ENCODE measurements around the gene NPHP4. TPM values are rescaled to one million over a fixed set of nuclear protein-coding genes. Genes with fewer than 3 reads are reported as not detected.

The NPHP4 gene
- total and polyA plus RNA-seq, 2 donors (not counting 3 experiments of a cell fraction or from before 2014, with no cell fraction given), result 4.4 to 11.7 TPM

DNA sequence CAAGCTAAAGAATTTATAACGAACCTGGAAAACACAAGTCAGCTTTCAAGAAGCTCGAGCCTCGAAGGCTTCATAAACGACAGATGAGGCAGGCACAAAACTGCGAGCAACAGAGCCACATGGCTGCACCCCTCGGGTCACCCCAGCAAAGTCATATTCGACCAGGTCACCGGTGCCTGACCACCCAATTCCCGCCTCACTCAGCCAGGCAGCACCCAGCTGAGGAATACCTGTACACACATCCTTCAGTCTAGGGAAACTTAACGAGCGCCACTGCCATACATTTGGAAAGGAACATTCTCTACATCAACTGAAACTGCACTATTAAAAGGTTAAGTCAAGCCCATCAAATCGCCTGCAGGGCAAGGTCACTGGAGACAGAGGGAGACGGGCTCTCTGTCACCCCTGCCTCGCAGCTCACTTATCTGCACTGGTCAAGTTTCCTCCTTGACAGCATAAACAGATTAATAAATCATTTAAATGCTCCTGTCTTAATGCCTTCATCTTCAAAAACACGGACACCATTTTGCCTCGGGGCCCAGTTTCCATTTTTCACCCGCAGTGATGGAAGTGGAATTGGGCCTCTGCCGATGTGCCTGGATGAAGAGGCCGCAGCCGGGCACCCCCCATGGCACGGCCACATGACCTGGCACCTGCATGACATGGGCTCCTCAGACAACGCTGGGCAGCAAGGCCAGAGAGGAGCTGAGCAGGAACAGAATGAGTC is 20.6 kb downstream of the NPHP4 start:
- Histone ChIP-seq H3K27ac (ENCODE audit: insufficient read depth, low read depth, low read length) (no peak overlapping the region), H3K36me3 (ENCODE audit: control insufficient read depth in 2 of 2, extremely low read depth in 1 of 2, insufficient read depth in 2 of 2, low read length in 2 of 2) (peaks cover 0 to 2% of the 10 kb centered on the region in 2 experiments), H3K4me3 (replicated peaks in 1 of 3; ENCODE audit: insufficient read depth in 1 of 3, low read depth in 1 of 3, low read length in 3 of 3) (no peak overlapping the region), H3K4me1 (ENCODE audit: control insufficient read depth, extremely low read depth, insufficient read depth, low read length) (no peaks in the 10 kb centered on the region), H3K4me2 (ENCODE audit: insufficient read depth, low read length) (no peak overlapping the region), H3K9ac (replicated peaks; ENCODE audit: extremely low read depth, insufficient read depth, low read length) (no peak overlapping the region), H3K27me3 (ENCODE audit: control insufficient read depth in 2 of 2, insufficient read depth in 2 of 2, low read length in 2 of 2) (no peaks in the 10 kb centered on the region), H4K20me1 (replicated peaks; ENCODE audit: control insufficient read depth, extremely low read depth, insufficient read depth, low read length) (no peaks in the 10 kb centered on the region), H3K79me2 (ENCODE audit: control insufficient read depth, insufficient read depth, low read length) (no peaks in the 10 kb centered on the region), H3K9me1 (replicated peaks; ENCODE audit: control insufficient read depth, extremely low read depth, insufficient read depth, low read length) (no peaks in the 10 kb centered on the region), H2AFZ (ENCODE audit: low read depth, low read length) (no peak overlapping the region), H3K9me3 (replicated peaks; ENCODE audit: control insufficient read depth, insufficient read depth, low read length) (no peaks in the 10 kb centered on the region)
- intact Hi-C loops (cut with micrococcal nuclease), result no loop called here
- POLR2A ChIA-PET, result no interaction called here
- BruUV-seq (replicated peaks), result no TSS peak
- TF ChIP-seq MYC (IDR thresholded peaks at IDR 0.05; ENCODE audit: low read depth, low read length), result no peak
- no peak for TF ChIP-seq POLR2A (IDR thresholded peaks at IDR 0.05; ENCODE audit: low read depth, low read length)
- TF ChIP-seq GATA2 (IDR thresholded peaks at IDR 0.05; ENCODE audit: insufficient read depth, insufficient read length, low read depth, low read length), result no peak
- CTCF ChIA-PET, result interaction anchor here (0.8 kb wide), 1 partner anchor 11 kb away, joined by 3 read pairs; no protein-coding TSS in a partner anchor
- DNase-seq (ENCODE audit: low read depth, low spot score), result no peak
- no peak for FAIRE-seq
- dilution Hi-C loops (cut with MboI; ENCODE audit: extremely low pct_ligation_motif_present, low sequenced_read_pairs), result no loop called here

DNA sequence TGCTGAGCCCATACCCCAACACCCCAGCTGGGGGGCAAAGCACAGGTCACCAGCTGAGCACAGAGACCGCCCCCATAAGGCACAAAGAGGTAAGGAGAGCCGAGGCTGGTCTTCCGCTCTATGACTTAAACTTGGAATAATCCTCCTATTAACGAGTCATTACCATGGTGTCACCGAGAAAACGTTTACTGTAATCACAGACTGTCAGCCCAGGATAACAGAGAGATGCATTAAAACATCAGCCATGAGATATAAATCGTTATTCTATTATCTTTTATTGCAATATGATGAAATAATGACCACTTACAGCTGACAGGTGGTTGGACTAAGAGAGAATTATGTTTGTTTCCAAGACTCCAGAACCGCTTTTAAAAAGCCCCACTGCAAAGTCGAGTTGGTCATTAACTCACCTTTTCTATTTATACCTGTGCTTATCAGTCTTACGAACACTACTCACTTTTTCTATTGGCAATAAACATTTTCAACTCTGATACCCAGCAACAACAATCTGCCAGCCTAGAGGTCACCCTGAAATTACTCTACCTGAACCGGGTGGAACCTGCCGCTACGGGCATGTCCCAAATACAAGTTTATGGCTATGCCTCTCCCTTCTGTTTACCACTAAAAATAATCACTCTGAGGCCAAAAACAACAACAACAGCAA is 21.5 kb downstream of the NPHP4 start:
- no peak overlapping the region for H3K27ac ChIP-seq (ENCODE audit: insufficient read depth, low read depth, low read length)
- no peak overlapping the region for H3K4me2 ChIP-seq (ENCODE audit: insufficient read depth, low read length)
- H3K79me2 ChIP-seq (ENCODE audit: control insufficient read depth, insufficient read depth, low read length), result no peaks in the 10 kb centered on the region
- no peaks in the 10 kb centered on the region for H3K4me1 ChIP-seq (ENCODE audit: control insufficient read depth, extremely low read depth, insufficient read depth, low read length)
- no TSS peak for BruUV-seq (replicated peaks)
- FAIRE-seq (no peak), DNase-seq (ENCODE audit: low read depth, low spot score) (no peak)
- intact Hi-C loops (cut with micrococcal nuclease) (no loop called here), dilution Hi-C loops (cut with MboI; ENCODE audit: extremely low pct_ligation_motif_present, low sequenced_read_pairs) (no loop called here)
- H4K20me1 ChIP-seq (replicated peaks; ENCODE audit: control insufficient read depth, extremely low read depth, insufficient read depth, low read length), result no peaks in the 10 kb centered on the region
- CTCF ChIA-PET, result no interaction called here
- no peak overlapping the region for H2AFZ ChIP-seq (ENCODE audit: low read depth, low read length)
- H3K4me3 ChIP-seq (replicated peaks in 1 of 3; ENCODE audit: insufficient read depth in 1 of 3, low read depth in 1 of 3, low read length in 3 of 3), result no peak overlapping the region
- no peaks in the 10 kb centered on the region for H3K27me3 ChIP-seq (ENCODE audit: control insufficient read depth in 2 of 2, insufficient read depth in 2 of 2, low read length in 2 of 2)
- H3K9me1 ChIP-seq (replicated peaks; ENCODE audit: control insufficient read depth, extremely low read depth, insufficient read depth, low read length), result no peaks in the 10 kb centered on the region
- POLR2A ChIA-PET, result no interaction called here
- peaks cover 0 to 2% of the 10 kb centered on the region in 2 experiments for H3K36me3 ChIP-seq (ENCODE audit: control insufficient read depth in 2 of 2, extremely low read depth in 1 of 2, insufficient read depth in 2 of 2, low read length in 2 of 2)
- H3K9ac ChIP-seq (replicated peaks; ENCODE audit: extremely low read depth, insufficient read depth, low read length), result no peak overlapping the region
- H3K9me3 ChIP-seq (replicated peaks; ENCODE audit: control insufficient read depth, insufficient read depth, low read length), result no peaks in the 10 kb centered on the region
- no peak for TF ChIP-seq POLR2AphosphoS5 (IDR thresholded peaks at IDR 0.05; ENCODE audit: insufficient read depth, low read depth, low read length)
- no peak for TF ChIP-seq FOS (IDR thresholded peaks at IDR 0.05; ENCODE audit: borderline replicate concordance, insufficient read depth, low read length)
- TF ChIP-seq JUN (IDR thresholded peaks at IDR 0.05; ENCODE audit: borderline replicate concordance, insufficient read depth, insufficient read length, low read depth), result no peak
- TF ChIP-seq, protein P1, sequence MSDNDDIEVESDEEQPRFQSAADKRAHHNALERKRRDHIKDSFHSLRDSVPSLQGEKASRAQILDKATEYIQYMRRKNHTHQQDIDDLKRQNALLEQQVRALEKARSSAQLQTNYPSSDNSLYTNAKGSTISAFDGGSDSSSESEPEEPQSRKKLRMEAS (IDR thresholded peaks at IDR 0.05; ENCODE audit: insufficient read depth, insufficient read length), result no peak
- no peak for TF ChIP-seq POLR2A (IDR thresholded peaks at IDR 0.05; ENCODE audit: low read depth, low read length)
- no peak for TF ChIP-seq EZH2 (IDR thresholded peaks at IDR 0.05; ENCODE audit: borderline replicate concordance, low read depth, low read length, severe bottlenecking)
- TF ChIP-seq, protein P2, sequence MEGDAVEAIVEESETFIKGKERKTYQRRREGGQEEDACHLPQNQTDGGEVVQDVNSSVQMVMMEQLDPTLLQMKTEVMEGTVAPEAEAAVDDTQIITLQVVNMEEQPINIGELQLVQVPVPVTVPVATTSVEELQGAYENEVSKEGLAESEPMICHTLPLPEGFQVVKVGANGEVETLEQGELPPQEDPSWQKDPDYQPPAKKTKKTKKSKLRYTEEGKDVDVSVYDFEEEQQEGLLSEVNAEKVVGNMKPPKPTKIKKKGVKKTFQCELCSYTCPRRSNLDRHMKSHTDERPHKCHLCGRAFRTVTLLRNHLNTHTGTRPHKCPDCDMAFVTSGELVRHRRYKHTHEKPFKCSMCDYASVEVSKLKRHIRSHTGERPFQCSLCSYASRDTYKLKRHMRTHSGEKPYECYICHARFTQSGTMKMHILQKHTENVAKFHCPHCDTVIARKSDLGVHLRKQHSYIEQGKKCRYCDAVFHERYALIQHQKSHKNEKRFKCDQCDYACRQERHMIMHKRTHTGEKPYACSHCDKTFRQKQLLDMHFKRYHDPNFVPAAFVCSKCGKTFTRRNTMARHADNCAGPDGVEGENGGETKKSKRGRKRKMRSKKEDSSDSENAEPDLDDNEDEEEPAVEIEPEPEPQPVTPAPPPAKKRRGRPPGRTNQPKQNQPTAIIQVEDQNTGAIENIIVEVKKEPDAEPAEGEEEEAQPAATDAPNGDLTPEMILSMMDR (IDR thresholded peaks at IDR 0.05; ENCODE audit: extremely low read depth in 1 of 2, insufficient read depth in 1 of 2, low read depth in 1 of 2, low read length in 2 of 2), result no peak
- no peak for TF ChIP-seq GATA2 (IDR thresholded peaks at IDR 0.05; ENCODE audit: insufficient read depth, insufficient read length, low read depth, low read length)
- TF ChIP-seq MYC (IDR thresholded peaks at IDR 0.05; ENCODE audit: low read depth, low read length), result no peak

Measured in endothelial cell of umbilical vein (primary cell).